GM20000 (cell line): Measurements from ENCODE around the gene RBM44.
A peak's percentile ranks its signal among the peaks of the same experiment; 100 is the strongest.
"Not testable (repeated sequence)": the region's sequence is repeated elsewhere in the genome, so short reads cannot be mapped to it uniquely, and the experiment has no call there.

Experiments used
- DNase-seq: peaks from one replicate; pipeline ENCODE4 v3.0.0; 2012; ENCODE audit warnings: low spot score
- CTCF ChIP-seq: IDR thresholded peaks from 2 replicates; pipeline ENCODE4 v1.5.1; 2012; ENCODE audit warnings: mild to moderate bottlenecking, control low read depth; ENCODE audit errors: extremely low read depth, missing control alignments

Gene RBM44

DNA sequence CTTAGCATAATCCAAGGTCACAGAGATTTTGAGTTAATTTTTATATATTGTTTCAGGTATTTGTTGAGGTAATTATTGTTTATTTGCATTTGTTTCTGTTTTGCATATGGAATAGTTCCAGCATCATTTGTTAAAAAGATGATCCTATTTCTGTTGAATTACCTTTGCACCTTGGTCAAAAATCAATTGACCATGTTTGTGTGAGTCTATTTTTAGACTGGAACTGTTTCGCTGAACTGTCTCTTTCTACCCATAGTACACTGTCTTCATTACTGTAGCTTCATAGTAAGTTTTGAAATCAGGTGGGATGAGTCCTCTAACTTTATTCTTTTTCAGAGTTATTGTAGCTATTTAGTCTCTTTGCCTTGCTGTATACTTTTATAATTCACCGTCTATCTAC, 31.9 kb downstream of the RBM44 start:
- DNase-seq, result no peak
- no peak for TF ChIP-seq CTCF

GRCh38 chr2:237833546-237833945, 35.0 kb downstream of the RBM44 start:
- DNase-seq, result no peak

GRCh38 chr2:237835372-237835771, 36.8 kb downstream of the RBM44 start:
- no peak for TF ChIP-seq CTCF

More at GRCh38 chr2:237833546-237833945, 35.0 kb downstream of the RBM44 start:
- TF ChIP-seq CTCF, result no peak

DNA sequence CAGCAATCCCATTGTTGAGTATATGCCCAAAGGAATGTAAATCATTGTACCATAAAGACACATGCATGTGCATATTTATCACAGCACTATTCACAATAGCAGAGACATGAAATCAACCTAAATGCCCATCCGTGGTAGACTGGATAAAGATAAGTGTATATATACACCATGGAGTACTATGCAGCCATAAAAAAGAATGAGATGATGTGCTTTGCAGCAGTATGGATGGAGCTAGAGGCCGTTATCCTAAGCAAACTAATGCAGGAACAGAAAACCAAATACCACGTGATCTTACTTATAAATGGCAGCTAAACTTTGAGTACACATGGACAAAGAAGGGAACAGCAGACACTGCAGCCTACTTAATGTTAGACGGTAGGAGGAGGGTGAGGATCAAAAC, 42.5 kb downstream of the RBM44 start:
- no peak for TF ChIP-seq CTCF
- DNase-seq, result no peak

More at GRCh38 chr2:237835372-237835771, 36.8 kb downstream of the RBM44 start:
- no peak for DNase-seq

DNA sequence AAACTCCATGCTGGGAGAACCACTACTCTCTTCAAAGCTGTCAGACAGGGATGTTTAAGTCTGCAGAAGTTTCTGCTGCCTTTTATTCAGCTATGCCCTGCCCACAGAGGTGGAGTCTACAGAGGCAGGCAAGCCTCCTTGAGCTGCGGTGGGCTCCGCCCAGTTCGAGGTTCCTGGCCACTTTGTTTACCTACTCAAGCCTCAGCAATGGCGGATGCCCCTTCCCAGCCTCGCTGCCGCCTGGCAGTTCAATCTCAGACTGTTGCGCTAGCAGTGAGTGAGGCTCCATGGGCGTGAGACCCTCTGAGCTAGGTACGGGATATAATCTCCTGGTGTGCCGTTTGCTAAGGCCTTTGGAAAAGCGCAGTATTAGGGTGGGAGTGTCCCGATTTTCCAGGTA, 50.4 kb downstream of the RBM44 start:
- not testable (repeated sequence) for DNase-seq

GRCh38 chr2:237854295-237854694, 55.7 kb downstream of the RBM44 start:
- no peak for TF ChIP-seq CTCF
- DNase-seq, result no peak

GRCh38 chr2:237857791-237858190, 59.2 kb downstream of the RBM44 start:
- TF ChIP-seq CTCF, result no peak
- DNase-seq, result no peak

GRCh38 chr2:237858294-237859081, 59.9 kb downstream of the RBM44 start:
- peak; percentile 39 for TF ChIP-seq CTCF
- peak; percentile 84 for DNase-seq
